SU-DHL-6 (cell line): Measurements from ENCODE around the gene IFNW1.

Experiments
- H2AFZ ChIP-seq: fragments of 200-600 bp; sonication (generic); 2 replicates; pipeline ENCODE4 v1.6.1; 2014; ENCODE audit warnings: low read depth, mild to moderate bottlenecking, moderate library complexity, mixed read lengths, antibody characterized with exemption, low read length; ENCODE audit not compliant: severe bottlenecking
- H3F3A ChIP-seq: fragments of 200-600 bp; shearing (Covaris generic); 2 replicates; pipeline ENCODE4 v1.6.0; 2016; ENCODE audit warnings: antibody characterized with exemption, mild to moderate bottlenecking; ENCODE audit not compliant: insufficient read depth
- H3K27ac ChIP-seq: fragments of 200-600 bp; sonication (generic); 2 replicates; pipeline ENCODE4 v1.5.1; 2016; ENCODE audit warnings: low read depth, mild to moderate bottlenecking, low read length, moderate library complexity, mixed read lengths
- H3K27me3 ChIP-seq: fragments of 200-600 bp; sonication (generic), shearing (Covaris generic); 2 replicates; pipeline ENCODE4 v1.6.0; 2014; ENCODE audit warnings: mild to moderate bottlenecking, low read length
- H3K36me3 ChIP-seq: fragments of 200-600 bp; sonication (generic); 2 replicates; pipeline ENCODE4 v1.6.1; 2014; ENCODE audit warnings: mild to moderate bottlenecking, low read length, mixed read lengths
- H3K4me2 ChIP-seq: fragments of 300-600, 200-600 bp; shearing (Covaris generic), sonication (generic); 2 replicates; pipeline ENCODE4 v1.6.0; 2014; ENCODE audit warnings: low read length, low read depth, mild to moderate bottlenecking; ENCODE audit not compliant: poor library complexity, severe bottlenecking
- H3K4me3 ChIP-seq: fragments of 200-600 bp; sonication (generic); 2 replicates; pipeline ENCODE4 v1.5.1; 2014; ENCODE audit warnings: antibody characterized with exemption, low read length, mild to moderate bottlenecking, mixed read lengths; ENCODE audit not compliant: insufficient read depth, poor library complexity, severe bottlenecking
- H3K79me2 ChIP-seq: fragments of 200-600 bp; sonication (generic); 2 replicates; pipeline ENCODE4 v1.6.1; 2014; ENCODE audit warnings: mild to moderate bottlenecking, low read length, moderate library complexity; ENCODE audit not compliant: insufficient read depth
- H3K9ac ChIP-seq: fragments of 200-600 bp; sonication (generic); 2 replicates; pipeline ENCODE4 v1.7.0; 2014; ENCODE audit warnings: mild to moderate bottlenecking, low read length
- H3K9me2 ChIP-seq: fragments of 200-600 bp; sonication (generic); replicated peaks from 2 replicates; pipeline ENCODE4 v1.6.1; 2014; ENCODE audit warnings: low read length; ENCODE audit not compliant: insufficient read depth
- H3K9me3 ChIP-seq: fragments of 200-600 bp; sonication (generic); 2 replicates; pipeline ENCODE4 v1.6.1; 2014; ENCODE audit warnings: low read length, mixed read lengths; ENCODE audit not compliant: insufficient read depth
- H4K20me1 ChIP-seq: fragments of 200-600 bp; sonication (generic); 2 replicates; pipeline ENCODE4 v1.6.1; 2014; ENCODE audit warnings: low read depth, mild to moderate bottlenecking, antibody characterized with exemption, low read length, moderate library complexity, mixed read lengths
- EZH2phosphoT487 ChIP-seq: fragments of 200-600 bp; sonication (generic), shearing (Covaris generic); conservative IDR thresholded peaks from 2 replicates; pipeline ENCODE4 v1.6.1; 2018; ENCODE audit warnings: mild to moderate bottlenecking, antibody characterized with exemption, low read length, moderate library complexity, mixed read lengths
- TF ChIP-seq, protein P1 (sequence below): fragments of 200-600 bp; sonication (generic); IDR thresholded peaks from one replicate; pipeline ENCODE4 v1.5.1; 2017; ENCODE audit warnings: antibody characterized with exemption, mild to moderate bottlenecking, low read length, moderate library complexity; ENCODE audit not compliant: insufficient read depth, poor library complexity, severe bottlenecking

The IFNW1 gene

DNA sequence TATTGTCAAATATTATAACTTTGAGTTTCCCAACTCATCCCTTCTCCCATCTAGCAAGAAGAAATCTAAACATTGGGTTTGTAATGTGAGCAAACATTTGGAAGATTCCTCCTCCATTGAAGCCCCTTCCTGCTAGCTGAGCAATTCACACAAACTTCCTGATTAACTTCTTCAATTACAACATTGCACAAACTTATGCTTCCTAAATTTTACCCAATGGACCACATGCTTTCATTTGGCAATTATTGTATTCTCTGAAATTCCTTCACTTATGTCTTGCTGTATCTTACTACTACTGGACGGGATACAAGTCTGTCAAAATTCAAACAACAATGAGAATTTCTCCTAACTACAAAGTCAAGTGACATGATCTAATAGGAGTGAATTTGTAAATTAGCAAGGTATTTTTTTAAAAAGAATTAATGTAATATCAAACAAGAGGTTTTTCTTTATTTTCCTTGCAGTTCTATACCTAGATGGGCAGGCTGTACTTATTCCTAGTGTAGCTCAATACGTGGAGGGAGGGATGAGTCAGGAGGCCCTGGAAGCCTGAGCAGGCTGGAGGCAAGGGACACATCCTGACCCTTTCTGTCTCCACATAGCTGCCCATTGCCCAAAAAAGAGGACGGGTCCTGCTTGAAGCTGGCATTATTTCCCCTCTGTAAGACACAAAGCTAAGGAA is 11.8 kb upstream of the IFNW1 start:
- 0 out of 2 replicates have a peak, but pooled peaks cover 6% of the 10 kb centered on the region for H3K9me3 ChIP-seq
- no peak overlapping the region for H3K9ac ChIP-seq
- no peaks in the 10 kb centered on the region for H3F3A ChIP-seq
- TF ChIP-seq, protein P1, sequence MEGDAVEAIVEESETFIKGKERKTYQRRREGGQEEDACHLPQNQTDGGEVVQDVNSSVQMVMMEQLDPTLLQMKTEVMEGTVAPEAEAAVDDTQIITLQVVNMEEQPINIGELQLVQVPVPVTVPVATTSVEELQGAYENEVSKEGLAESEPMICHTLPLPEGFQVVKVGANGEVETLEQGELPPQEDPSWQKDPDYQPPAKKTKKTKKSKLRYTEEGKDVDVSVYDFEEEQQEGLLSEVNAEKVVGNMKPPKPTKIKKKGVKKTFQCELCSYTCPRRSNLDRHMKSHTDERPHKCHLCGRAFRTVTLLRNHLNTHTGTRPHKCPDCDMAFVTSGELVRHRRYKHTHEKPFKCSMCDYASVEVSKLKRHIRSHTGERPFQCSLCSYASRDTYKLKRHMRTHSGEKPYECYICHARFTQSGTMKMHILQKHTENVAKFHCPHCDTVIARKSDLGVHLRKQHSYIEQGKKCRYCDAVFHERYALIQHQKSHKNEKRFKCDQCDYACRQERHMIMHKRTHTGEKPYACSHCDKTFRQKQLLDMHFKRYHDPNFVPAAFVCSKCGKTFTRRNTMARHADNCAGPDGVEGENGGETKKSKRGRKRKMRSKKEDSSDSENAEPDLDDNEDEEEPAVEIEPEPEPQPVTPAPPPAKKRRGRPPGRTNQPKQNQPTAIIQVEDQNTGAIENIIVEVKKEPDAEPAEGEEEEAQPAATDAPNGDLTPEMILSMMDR = no peak
- no peak for TF ChIP-seq EZH2phosphoT487
- no peaks in the 10 kb centered on the region for H3K79me2 ChIP-seq
- no peak overlapping the region for H3K27ac ChIP-seq
- no peak overlapping the region for H2AFZ ChIP-seq
- no peaks in the 10 kb centered on the region; the same call in 1 of the 2 replicates for H4K20me1 ChIP-seq
- no peak overlapping the region for H3K4me3 ChIP-seq
- no peaks in the 10 kb centered on the region for H3K36me3 ChIP-seq
- no peaks in the 10 kb centered on the region for H3K9me2 ChIP-seq
- H3K27me3 ChIP-seq = no peaks in the 10 kb centered on the region
- H3K4me2 ChIP-seq = no peak overlapping the region

DNA sequence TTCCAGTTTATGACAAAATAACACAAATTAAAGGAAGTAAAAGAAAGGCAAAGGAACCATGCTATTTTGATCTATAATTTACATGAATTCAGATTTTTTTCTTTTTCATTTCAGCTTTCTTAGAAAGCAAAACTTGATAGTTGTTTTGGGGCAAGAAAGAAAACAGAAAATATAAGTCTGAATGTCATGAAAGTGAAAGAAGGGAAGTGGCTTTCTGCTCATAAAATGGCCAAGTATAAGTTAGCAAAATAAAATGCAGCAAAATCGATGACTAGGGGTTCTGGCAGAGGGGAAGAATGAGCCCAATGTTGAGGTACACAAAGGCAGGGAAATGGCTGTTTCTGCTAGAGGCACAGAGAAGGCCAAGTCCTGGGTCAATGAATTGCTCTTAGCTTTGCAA is 3.0 kb upstream of the IFNW1 start:
- Histone ChIP-seq H3K27me3 (no peaks in the 10 kb centered on the region), H2AFZ (no peak overlapping the region), H3K4me2 (no peak overlapping the region), H3F3A (no peaks in the 10 kb centered on the region), H3K27ac (no peak overlapping the region), H3K36me3 (no peaks in the 10 kb centered on the region), H3K79me2 (no peaks in the 10 kb centered on the region), H3K4me3 (no peak overlapping the region), H3K9me3 (0 out of 2 replicates have a peak, but pooled peaks cover 11% of the 10 kb centered on the region), H3K9ac (no peak overlapping the region), H3K9me2 (no peaks in the 10 kb centered on the region), H4K20me1 (no peaks in the 10 kb centered on the region)
- TF ChIP-seq, protein P1 = no peak
- TF ChIP-seq EZH2phosphoT487 = no peak

DNA sequence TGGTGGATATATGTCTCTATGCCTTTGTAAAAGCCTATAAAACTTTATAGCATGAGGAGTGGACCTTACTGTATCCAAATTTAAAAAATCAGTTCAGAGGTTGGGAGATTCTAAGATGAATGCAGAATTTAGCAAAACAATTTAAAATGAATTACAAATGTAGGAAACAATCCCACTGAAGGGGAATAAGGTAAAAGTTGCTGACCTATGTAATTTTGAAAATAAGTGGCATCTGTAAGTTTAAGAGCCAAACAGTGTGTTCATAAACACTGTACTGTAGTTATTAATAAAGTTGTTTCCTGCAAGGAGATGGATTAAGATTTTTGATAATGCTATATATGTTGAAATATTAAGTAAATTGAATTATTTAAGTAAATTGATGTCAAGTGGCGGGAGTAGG is 4.6 kb downstream of the IFNW1 start:
- H3F3A ChIP-seq = no peaks in the 10 kb centered on the region
- no peaks in the 10 kb centered on the region for H3K27me3 ChIP-seq
- TF ChIP-seq, protein P1 = no peak
- TF ChIP-seq EZH2phosphoT487 = no peak
- no peak overlapping the region for H3K4me2 ChIP-seq
- no peaks in the 10 kb centered on the region for H3K79me2 ChIP-seq
- H3K4me3 ChIP-seq = no peak overlapping the region
- H3K9me3 ChIP-seq = no peaks in the 10 kb centered on the region
- H3K9me2 ChIP-seq = no peaks in the 10 kb centered on the region
- H3K36me3 ChIP-seq = no peaks in the 10 kb centered on the region
- H2AFZ ChIP-seq = no peak overlapping the region
- no peak overlapping the region for H3K27ac ChIP-seq
- H4K20me1 ChIP-seq = no peaks in the 10 kb centered on the region
- no peak overlapping the region for H3K9ac ChIP-seq
